Measurements from ENCODE around the gene COTL1.

COTL1 gene

DNA sequence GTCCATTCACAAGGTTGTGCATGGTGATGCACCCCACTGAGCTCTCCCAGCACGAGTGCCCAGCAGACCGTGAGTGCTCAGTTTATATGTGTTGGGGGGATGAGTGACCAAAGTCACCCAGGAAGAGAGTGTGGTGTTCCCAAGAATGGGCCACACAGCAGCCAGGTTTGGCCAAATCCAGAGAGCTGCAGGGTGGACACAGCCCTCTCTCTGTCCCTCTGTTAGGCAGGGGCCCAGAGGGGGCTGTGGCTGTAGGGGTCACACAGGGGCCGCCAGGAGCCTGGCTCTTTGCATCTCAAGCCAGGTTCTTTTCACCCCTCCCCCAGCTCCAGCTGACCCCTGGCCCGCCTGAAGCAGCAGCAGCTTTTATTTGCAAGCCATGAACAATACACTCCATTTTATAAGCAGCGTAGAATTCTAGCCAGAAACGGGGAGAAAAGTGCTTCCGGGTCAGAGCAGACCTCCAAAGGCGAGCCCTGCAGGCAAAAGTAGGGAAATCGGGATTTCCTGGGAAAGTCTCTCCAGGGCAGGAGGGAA, 13.3 kb downstream of the COTL1 start:
- Histone ChIP-seq H3K4me3 (ENCODE audit: insufficient read depth, low read length, poor library complexity, severe bottlenecking) (no peak overlapping the region), H3K9me3 (ENCODE audit: insufficient read depth, low read length) (no peaks in the 10 kb centered on the region), H3K36me3 (ENCODE audit: low read length) (no peaks in the 10 kb centered on the region), H3K9ac (ENCODE audit: low read length) (no peak overlapping the region), H3K9me2 (replicated peaks; ENCODE audit: insufficient read depth, low read length) (no peaks in the 10 kb centered on the region), H3K79me2 (ENCODE audit: insufficient read depth, low read length) (peaks cover 83% of the 10 kb centered on the region), H2AFZ (ENCODE audit: low read depth, low read length, severe bottlenecking) (no peak overlapping the region), H3F3A (ENCODE audit: insufficient read depth) (peaks cover 46% of the 10 kb centered on the region), H4K20me1 (ENCODE audit: low read depth, low read length) (no peaks in the 10 kb centered on the region), H3K27ac (ENCODE audit: low read depth, low read length) (no peak overlapping the region), H3K4me2 (ENCODE audit: low read depth, low read length, poor library complexity, severe bottlenecking) (no peak overlapping the region), H3K27me3 (ENCODE audit: low read length) (no peaks in the 10 kb centered on the region)
- TF ChIP-seq, protein P1, sequence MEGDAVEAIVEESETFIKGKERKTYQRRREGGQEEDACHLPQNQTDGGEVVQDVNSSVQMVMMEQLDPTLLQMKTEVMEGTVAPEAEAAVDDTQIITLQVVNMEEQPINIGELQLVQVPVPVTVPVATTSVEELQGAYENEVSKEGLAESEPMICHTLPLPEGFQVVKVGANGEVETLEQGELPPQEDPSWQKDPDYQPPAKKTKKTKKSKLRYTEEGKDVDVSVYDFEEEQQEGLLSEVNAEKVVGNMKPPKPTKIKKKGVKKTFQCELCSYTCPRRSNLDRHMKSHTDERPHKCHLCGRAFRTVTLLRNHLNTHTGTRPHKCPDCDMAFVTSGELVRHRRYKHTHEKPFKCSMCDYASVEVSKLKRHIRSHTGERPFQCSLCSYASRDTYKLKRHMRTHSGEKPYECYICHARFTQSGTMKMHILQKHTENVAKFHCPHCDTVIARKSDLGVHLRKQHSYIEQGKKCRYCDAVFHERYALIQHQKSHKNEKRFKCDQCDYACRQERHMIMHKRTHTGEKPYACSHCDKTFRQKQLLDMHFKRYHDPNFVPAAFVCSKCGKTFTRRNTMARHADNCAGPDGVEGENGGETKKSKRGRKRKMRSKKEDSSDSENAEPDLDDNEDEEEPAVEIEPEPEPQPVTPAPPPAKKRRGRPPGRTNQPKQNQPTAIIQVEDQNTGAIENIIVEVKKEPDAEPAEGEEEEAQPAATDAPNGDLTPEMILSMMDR (IDR thresholded peaks at IDR 0.05; ENCODE audit: insufficient read depth, low read length, poor library complexity, severe bottlenecking) = no peak
- no peak for TF ChIP-seq EZH2phosphoT487 (conservative IDR thresholded peaks at IDR 0.05; ENCODE audit: low read length)

DNA sequence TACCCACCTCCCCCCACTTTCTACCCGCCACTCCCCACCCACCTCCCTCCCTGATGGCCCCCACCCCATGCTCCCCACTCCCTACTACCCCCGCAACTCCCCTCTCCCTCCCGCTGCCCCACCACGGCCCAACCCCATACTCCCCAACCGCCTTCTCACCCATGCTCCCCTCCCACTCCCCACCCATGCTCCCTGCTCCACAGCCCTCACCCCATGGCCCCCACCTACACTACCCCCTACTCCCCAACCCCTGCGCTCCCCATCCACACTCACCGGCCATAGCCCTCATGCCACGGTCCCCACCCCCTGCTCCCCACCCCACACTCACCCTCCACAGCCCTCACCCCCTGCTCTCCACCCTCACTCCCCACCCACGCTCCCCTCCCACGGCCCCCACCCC, 13.9 kb downstream of the COTL1 start:
- Histone ChIP-seq H3K9ac (ENCODE audit: low read length) (no peak overlapping the region), H3K36me3 (ENCODE audit: low read length) (no peaks in the 10 kb centered on the region), H3K79me2 (ENCODE audit: insufficient read depth, low read length) (peaks cover 83% of the 10 kb centered on the region), H3K9me2 (replicated peaks; ENCODE audit: insufficient read depth, low read length) (no peaks in the 10 kb centered on the region), H3K4me3 (ENCODE audit: insufficient read depth, low read length, poor library complexity, severe bottlenecking) (no peak overlapping the region), H3K4me2 (ENCODE audit: low read depth, low read length, poor library complexity, severe bottlenecking) (no peak overlapping the region), H3K9me3 (ENCODE audit: insufficient read depth, low read length) (no peaks in the 10 kb centered on the region), H3K27ac (ENCODE audit: low read depth, low read length) (no peak overlapping the region), H2AFZ (ENCODE audit: low read depth, low read length, severe bottlenecking) (no peak overlapping the region), H4K20me1 (ENCODE audit: low read depth, low read length) (no peaks in the 10 kb centered on the region), H3K27me3 (ENCODE audit: low read length) (no peaks in the 10 kb centered on the region), H3F3A (ENCODE audit: insufficient read depth) (peaks cover 49% of the 10 kb centered on the region)
- TF ChIP-seq EZH2phosphoT487 (conservative IDR thresholded peaks at IDR 0.05; ENCODE audit: low read length) = no peak
- TF ChIP-seq, protein P1 (IDR thresholded peaks at IDR 0.05; ENCODE audit: insufficient read depth, low read length, poor library complexity, severe bottlenecking) = no peak

DNA sequence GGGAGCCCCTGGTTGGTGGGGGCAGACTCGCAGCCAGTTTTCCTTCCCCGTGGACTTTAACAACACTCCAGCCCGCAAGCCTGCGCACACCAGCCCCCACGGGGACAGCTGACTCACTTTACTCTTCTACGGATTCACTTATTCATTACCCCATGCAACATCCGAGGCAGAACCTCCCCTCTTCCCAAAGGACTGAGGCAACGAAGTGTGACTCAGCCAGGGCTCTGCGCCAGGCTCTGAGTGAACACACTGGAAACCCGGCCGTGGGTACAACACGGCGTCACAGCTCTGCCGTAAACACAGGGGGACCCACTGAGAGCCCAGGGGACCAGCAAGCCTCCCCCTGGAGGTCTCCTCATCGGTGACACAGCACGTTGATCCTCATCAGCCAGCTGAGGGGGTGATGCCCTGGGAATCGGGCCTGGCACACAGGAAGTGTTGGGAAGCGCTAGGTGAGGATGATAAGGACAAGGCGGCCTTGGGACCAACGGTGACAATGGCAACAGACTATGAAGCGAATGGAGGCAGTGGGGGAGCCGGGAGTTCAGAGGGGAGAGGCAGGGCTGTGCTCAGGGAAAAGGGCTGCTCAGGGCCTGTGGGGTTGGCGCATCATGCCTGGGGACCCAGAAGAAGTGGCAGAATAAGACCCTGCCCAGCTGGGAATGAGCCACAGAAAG, 14.6 kb downstream of the COTL1 start:
- peaks cover 47% of the 10 kb centered on the region for H3F3A ChIP-seq (ENCODE audit: insufficient read depth)
- H2AFZ ChIP-seq (ENCODE audit: low read depth, low read length, severe bottlenecking) = no peak overlapping the region
- peak overlapping the region; percentile 33 for H3K4me2 ChIP-seq (ENCODE audit: low read depth, low read length, poor library complexity, severe bottlenecking)
- H3K4me3 ChIP-seq (ENCODE audit: insufficient read depth, low read length, poor library complexity, severe bottlenecking) = no peak overlapping the region
- TF ChIP-seq EZH2phosphoT487 (conservative IDR thresholded peaks at IDR 0.05; ENCODE audit: low read length) = no peak
- TF ChIP-seq, protein P1 (IDR thresholded peaks at IDR 0.05; ENCODE audit: insufficient read depth, low read length, poor library complexity, severe bottlenecking) = no peak
- no peaks in the 10 kb centered on the region for H4K20me1 ChIP-seq (ENCODE audit: low read depth, low read length)
- no peaks in the 10 kb centered on the region for H3K9me3 ChIP-seq (ENCODE audit: insufficient read depth, low read length)
- no peaks in the 10 kb centered on the region for H3K27me3 ChIP-seq (ENCODE audit: low read length)
- H3K27ac ChIP-seq (ENCODE audit: low read depth, low read length) = peak overlapping the region; percentile 94
- no peaks in the 10 kb centered on the region for H3K9me2 ChIP-seq (replicated peaks; ENCODE audit: insufficient read depth, low read length)
- peaks cover 80% of the 10 kb centered on the region for H3K79me2 ChIP-seq (ENCODE audit: insufficient read depth, low read length)
- no peaks in the 10 kb centered on the region for H3K36me3 ChIP-seq (ENCODE audit: low read length)
- no peak overlapping the region for H3K9ac ChIP-seq (ENCODE audit: low read length)
